Measurements from ENCODE around the gene XRRA1. TPM values are rescaled to one million over a fixed set of nuclear protein-coding genes. Genes with fewer than 3 reads are reported as not detected.

Gene XRRA1
- total RNA-seq, 1 experiment from 2014 or later: 34.1 TPM

GRCh38 chr11:74820763-74821162 is 128.1 kb downstream of the XRRA1 start:
- no peak overlapping the region for H3K4me3 ChIP-seq (ENCODE audit: low read depth in 2 of 2, low read length in 2 of 2)
- CTCF ChIA-PET: no interaction called here
- H3K9me3 ChIP-seq (ENCODE audit: control insufficient read depth, insufficient read depth, low read depth, low read length): peaks cover 8% of the 10 kb centered on the region; the same call in 1 of the 2 replicates
- in situ Hi-C loops (cut with HindIII; ENCODE audit: low pct_unique_long_range_greater_than_20kb, low sequenced_read_pairs) (no loop called here), intact Hi-C loops (cut with micrococcal nuclease; ENCODE audit: unreplicated experiment) (no loop called here)
- peak; percentile 27 for DNase-seq (ENCODE audit: low read depth, low spot score)
- no peaks in the 10 kb centered on the region for H3K27me3 ChIP-seq (ENCODE audit: control insufficient read depth, insufficient read depth, low read length)
- peaks cover 2% of the 10 kb centered on the region; the same call in 1 of the 2 replicates for H3K36me3 ChIP-seq (ENCODE audit: control insufficient read depth, insufficient read depth, low read length)
- 0 out of 2 replicates have a peak, but pooled peaks cover 2% of the 10 kb centered on the region for H3K4me1 ChIP-seq (ENCODE audit: control insufficient read depth, insufficient read depth, low read length)
- BruUV-seq (replicated peaks): no TSS peak
- peak; percentile 24; the same call in 1 of the 2 replicates for ATAC-seq
- TF ChIP-seq CTCF (IDR thresholded peaks at IDR 0.05) (no peak), SIN3A (IDR thresholded peaks at IDR 0.05; ENCODE audit: borderline replicate concordance, insufficient read depth, low read depth, low read length) (no peak), REST (IDR thresholded peaks at IDR 0.05; ENCODE audit: insufficient read depth in 1 of 2, low read depth in 2 of 2, low read length in 1 of 2) (no peak), POLR2AphosphoS5 (IDR thresholded peaks at IDR 0.05; ENCODE audit: low read depth, low read length) (no peak), TCF7L2 (IDR thresholded peaks at IDR 0.05; ENCODE audit: low read depth, low read length) (no peak)
- H3K27ac ChIP-seq (ENCODE audit: low read length): no peak overlapping the region
- POLR2A ChIA-PET: no interaction called here

- ChIA-PET CTCF (no interaction called here), POLR2A (no interaction called here)
- BruUV-seq (replicated peaks): no TSS peak
- Histone ChIP-seq H3K27ac (ENCODE audit: low read length) (no peak overlapping the region), H3K4me3 (ENCODE audit: low read depth in 2 of 2, low read length in 2 of 2) (no peak overlapping the region), H3K36me3 (ENCODE audit: control insufficient read depth, insufficient read depth, low read length) (peaks cover 2% of the 10 kb centered on the region; the same call in 1 of the 2 replicates), H3K27me3 (ENCODE audit: control insufficient read depth, insufficient read depth, low read length) (no peaks in the 10 kb centered on the region), H3K4me1 (ENCODE audit: control insufficient read depth, insufficient read depth, low read length) (0 out of 2 replicates have a peak, but pooled peaks cover 2% of the 10 kb centered on the region), H3K9me3 (ENCODE audit: control insufficient read depth, insufficient read depth, low read depth, low read length) (peaks cover 2% of the 10 kb centered on the region; the same call in 1 of the 2 replicates)
- ATAC-seq: no peak
- no peak for TF ChIP-seq POLR2AphosphoS5 (IDR thresholded peaks at IDR 0.05; ENCODE audit: low read depth, low read length)
- TF ChIP-seq CTCF (IDR thresholded peaks at IDR 0.05): no peak
- no peak for TF ChIP-seq SIN3A (IDR thresholded peaks at IDR 0.05; ENCODE audit: borderline replicate concordance, insufficient read depth, low read depth, low read length)
- no peak for TF ChIP-seq REST (IDR thresholded peaks at IDR 0.05; ENCODE audit: insufficient read depth in 1 of 2, low read depth in 2 of 2, low read length in 1 of 2)
- no peak for TF ChIP-seq TCF7L2 (IDR thresholded peaks at IDR 0.05; ENCODE audit: low read depth, low read length)
- in situ Hi-C loops (cut with HindIII; ENCODE audit: low pct_unique_long_range_greater_than_20kb, low sequenced_read_pairs) (no loop called here), intact Hi-C loops (cut with micrococcal nuclease; ENCODE audit: unreplicated experiment) (no loop called here)
- DNase-seq (ENCODE audit: low read depth, low spot score): no peak
Observed at GRCh38 chr11:74819400-74819799, 129.5 kb downstream of the XRRA1 start.
